GM19328 (cell line): ENCODE results near the gene PAAF1.

Source experiments
- ATAC-seq: cut with Tn5 transposase; IDR thresholded peaks from one replicate; pipeline ENCODE4 v1.9.1; 2021; ENCODE audit warnings: mild to moderate bottlenecking, moderate library complexity; ENCODE audit not compliant: unreplicated experiment

PAAF1 gene

DNA sequence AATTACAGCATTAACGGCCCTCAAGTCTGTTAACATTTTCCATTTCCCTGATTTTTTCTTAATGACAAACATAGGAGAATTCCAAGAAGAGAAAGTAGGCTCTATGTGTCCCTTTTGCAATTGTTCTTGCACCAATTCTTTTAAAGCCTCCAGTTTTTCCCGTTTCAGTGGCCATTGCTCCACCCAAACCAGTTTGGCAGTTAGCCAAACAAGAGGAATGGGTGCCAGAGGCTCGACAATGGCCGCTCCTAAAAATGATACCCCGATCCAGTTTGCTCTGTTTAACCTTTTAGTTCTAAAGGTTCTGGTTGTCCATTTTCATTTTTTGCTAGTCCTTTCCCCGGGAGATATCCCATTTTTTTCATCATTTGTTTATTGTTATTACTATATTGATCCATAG lies 67.3 kb downstream of the PAAF1 start:
- ATAC-seq: no peak

DNA sequence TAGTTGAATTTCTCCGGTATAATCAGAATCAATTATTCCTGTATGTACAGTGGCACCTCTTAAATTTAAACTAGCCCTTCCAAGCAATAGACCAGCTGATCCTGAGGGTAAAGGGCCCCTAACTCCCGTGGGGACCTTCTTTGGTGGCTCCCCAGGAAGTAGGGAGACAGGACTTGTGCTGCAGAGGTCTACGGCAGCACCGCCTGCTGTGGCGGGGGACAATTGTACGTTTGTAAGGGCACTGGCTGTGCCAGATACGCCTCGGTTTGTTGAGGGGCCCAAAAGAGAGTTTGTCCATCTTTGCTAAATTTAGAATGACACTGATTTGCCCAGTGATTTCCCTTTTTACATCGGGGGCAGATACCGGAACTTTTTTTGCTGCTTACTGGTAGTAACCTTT lies 68.1 kb downstream of the PAAF1 start:
- ATAC-seq: no peak

DNA sequence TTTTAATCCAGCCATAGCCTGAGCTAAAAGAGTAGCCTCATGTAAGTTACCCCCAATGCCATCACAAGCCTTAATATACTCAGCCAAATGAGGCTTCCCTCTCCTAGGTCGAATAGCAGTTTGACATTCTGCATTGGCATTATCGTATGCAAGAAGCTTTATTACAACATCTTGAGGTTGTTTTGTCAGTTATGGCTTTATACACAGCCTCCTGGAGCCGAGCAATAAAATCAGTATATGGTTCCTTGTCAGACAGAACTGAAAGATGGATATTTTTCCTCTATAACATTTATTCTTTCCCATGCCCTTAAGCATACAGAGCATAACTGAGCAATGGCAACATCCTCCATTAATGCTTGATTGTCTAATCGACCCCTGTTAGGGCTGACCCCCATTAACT lies 68.6 kb downstream of the PAAF1 start:
- ATAC-seq: no peak

DNA sequence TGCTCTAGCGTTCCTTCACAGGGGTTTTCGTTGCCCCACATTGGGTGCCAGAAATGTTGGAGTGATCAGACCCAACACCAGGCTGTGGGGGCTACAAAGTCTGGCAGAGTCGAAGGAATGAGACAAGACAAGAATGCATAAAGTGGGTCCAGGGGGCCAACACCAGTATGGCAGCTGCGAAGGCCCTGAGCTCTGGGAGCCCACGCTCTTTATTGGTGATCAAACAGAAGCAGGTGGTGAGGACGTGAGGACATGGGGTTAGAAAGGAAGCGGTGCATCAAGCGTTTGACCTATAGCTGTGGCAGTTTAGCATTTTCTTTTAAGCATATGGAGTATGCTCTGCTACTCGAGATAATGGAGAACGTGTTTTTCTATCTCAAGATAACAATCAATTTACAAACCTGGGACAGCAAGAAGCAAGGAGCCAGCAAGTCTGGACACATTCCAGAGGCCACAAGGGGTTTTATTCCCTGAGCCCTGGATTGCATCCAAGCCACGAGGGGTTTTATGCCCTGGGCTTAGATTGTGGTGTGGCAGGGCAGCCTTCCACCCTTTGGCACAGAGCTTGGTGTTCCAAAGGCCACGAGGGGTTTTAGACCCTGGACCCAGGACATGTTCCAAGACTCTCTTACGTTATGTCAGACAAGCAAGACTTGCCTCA lies 70.1 kb downstream of the PAAF1 start:
- ATAC-seq: no peak

DNA sequence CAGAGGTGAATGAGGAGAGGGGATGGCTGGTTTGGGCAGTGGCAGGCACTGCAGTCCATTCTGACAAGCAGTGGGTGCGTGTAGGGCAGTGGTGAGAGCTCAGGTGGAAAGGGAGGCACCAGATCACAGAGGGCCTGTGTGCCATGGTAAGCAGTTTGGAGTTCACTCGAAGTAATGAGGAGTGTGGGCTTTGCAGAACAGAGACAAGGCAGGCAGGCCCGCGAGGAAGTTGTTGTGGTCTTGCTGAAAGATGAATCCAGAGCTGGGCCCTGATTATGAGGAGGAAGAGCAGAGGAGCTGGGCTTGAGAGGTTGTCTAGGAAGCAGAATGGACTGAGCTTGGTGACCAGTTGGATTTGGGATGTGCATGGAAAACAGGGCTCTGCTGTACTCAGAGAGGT lies 72.4 kb downstream of the PAAF1 start:
- ATAC-seq: no peak

DNA sequence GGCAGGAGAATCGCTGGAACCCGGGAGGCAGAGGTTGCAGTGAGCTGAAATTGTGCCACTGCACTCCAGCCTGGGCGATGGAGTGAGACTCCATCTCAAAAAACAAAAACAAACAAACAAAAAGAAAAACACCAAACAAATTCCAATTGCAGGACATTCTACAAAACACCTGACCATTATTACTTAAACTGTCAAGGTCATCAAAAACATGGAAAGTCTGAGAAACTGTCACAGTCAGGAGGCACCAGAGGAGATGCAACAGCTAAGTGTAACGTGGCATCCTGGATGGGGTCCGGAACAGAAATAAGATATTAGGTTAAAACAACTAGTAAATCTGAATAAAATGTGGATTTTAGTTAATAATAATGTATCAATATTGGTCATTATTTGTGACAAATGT lies 73.1 kb downstream of the PAAF1 start:
- ATAC-seq: no peak

DNA sequence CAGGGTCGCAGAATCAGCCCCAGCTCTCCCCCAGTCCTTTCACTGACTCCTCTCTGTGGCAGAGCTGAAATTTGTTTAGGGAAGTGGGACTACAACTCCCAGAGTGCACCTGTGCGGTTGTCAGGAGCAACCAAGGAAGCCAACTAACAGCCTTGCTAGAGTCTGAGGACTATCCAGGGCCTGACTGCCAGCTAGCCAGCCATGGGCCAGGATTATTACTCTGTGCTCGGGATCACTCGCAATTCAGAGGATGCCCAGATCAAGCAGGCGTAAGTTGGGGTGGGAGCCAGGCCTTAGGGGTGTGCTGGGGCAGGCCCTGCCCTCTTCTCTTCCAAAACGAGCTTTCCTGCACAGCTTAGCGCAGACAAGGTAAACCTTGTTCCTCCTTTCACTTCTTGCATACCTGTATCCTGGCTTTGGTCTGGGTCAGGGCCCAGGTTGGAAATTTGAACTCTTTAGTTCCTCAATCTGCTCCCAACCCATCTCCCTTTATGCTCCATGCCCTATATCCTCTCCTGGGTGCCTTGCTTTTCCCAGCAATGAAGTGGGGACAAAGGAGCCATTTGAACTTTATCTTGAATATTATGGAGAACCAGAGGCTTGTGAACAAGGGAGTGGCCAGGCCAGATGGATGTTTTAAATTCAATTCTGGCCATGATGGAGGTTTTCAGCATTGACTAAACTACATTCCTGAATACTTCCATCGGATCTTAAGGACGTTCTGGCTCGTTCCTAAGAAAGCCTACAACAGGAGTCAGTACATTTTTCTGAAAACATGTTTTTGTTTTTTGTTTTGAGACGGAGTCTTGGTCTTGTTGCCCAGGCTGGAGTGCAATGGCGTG lies 74.3 kb downstream of the PAAF1 start, which contains the start of gene DNAJB13:
TSS of gene DNAJB13 (plus strand) at position 158 of the 842 bp plus-strand sequence. CDS start at position 202, 44 bp downstream.
- ATAC-seq: no peak

DNA sequence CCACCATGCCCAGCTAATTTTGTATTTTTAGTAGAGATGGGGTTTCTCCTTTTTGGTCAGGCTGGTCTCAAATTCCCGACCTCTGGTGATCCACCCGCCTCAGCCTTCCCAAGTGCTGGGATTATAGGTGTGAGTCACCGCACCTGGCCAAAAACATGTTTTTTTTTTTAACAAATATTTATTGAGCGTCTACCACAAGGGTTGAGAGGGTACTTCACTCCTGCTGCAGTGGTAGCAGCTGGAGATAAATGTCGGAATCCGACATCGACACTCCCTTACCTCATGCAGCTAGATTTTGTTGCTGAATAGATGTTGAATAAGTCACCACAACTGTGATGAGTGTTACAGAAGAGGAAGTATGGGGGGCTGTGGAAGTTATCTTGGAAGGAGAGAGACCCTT lies 75.0 kb downstream of the PAAF1 start:
- ATAC-seq: no peak

DNA sequence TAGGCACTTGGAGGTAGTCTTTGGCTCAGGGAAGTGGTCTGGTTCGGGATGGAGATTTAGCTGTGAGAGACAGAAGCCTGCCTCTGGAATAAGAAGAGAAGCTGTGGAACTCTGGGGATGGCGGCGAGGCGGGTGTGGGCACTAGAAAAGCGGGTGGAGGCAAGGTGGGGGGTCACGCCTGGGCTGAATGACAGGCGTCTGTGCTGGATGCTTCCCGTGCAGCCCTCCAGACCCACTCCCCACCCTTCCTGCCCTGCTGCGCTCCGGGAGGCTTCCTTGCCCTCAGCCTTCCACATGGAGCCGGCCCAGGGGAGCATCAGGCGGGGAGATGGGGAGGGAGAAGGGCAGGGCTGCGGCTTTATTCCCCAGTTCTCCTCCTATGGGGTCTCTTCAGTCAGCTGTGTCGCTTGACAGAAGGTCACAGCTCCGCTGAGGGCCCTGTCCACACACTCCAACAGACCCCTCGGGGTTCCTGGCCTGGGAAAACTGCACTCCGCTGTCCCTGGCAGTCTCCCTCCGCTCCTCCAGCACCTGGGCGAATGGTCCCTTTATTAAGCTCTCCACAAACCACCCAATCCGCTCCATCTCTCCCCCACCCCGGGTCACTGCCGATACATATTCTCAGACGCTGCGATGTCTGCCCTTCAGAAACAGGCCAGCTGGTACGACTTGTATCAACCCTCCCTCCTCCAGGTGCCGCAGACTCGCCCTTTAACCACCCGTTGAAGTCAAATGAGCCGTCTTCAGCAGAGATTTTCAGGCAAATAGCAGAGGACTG lies 80.3 kb downstream of the PAAF1 start:
- no peak for ATAC-seq

DNA sequence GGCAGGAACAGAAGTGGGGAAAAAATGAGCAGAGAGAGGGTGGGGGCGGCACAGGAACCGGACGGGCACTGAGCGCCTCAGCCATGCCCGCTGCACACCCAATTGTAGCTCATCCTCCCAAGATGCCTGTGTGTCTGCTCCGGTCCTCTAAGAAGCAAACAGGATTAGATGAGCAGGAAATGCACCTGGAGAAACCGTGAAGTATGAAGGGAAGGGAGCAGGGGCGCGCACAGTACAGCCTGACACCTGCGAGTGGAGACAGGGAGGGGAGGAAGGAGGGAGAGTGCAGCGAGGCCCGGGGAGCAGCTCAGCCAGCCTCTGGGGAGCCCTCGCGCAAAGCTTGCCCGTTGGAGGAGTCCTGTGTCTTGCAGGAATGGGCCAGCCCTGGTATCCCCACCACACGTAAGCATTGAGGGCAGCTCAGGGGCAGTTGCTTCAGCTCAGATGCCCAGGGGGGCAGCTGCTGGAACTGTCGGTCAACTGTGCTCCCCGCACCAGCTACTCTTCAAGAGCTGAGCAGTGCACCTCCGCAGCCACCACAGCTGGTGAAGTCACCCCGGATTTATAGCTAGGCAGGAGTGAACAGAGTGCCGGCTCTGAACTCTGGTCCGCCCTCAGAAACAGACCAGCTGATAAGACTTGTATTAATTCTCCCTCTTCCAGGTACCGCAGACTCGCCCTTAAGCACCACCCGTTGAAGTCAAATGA lies 81.0 kb downstream of the PAAF1 start:
- no peak for ATAC-seq

DNA sequence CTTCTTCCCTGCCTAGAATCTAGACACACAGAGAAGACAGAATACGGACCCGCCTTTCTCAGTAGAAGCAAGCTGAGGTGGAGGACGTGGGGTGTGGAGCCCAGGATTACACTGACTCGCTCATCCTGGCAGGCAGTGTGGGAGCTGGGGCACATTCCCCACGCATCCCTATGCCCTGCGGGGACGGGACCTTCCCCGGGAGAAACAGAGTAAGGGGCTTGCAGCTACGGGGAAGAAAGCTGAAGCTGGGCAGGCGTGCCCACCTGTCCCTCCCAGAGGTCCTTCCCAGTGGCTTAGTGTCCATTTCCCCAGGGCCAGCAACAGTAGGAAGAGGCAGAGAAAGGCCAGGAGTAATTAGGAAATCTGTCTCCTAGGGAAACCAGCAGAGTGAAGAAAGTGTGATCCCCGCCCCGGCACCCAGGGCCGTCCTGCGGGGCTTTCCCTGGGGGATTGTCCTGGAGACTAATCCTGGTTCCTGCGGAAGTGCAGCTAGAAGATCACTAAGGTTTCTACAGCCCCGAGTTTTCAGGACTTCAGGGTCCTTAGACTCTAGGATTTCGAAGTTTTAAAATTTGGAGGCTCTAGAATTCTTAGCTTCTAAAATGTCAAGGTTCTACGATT lies 81.8 kb downstream of the PAAF1 start:
- ATAC-seq: no peak

DNA sequence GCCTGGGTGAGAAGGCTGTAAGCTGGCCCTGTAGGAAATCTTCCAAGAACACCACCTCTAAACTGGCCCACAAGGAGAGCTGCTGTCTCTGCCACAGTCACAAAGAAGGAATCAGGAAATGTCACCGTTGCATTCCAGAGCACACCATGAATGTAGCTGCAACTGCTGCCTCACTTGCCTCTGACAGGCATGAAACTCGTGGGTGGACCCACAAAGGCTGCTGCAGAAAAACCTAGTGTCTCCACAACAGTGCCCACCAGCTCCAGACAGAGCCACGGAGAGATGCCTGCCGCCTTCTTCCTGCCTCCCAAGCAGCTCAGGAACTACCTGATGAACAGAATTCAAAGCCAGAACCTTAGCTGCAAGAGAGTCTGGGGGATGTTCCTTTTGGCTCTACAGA lies 84.5 kb downstream of the PAAF1 start:
- ATAC-seq: no peak

DNA sequence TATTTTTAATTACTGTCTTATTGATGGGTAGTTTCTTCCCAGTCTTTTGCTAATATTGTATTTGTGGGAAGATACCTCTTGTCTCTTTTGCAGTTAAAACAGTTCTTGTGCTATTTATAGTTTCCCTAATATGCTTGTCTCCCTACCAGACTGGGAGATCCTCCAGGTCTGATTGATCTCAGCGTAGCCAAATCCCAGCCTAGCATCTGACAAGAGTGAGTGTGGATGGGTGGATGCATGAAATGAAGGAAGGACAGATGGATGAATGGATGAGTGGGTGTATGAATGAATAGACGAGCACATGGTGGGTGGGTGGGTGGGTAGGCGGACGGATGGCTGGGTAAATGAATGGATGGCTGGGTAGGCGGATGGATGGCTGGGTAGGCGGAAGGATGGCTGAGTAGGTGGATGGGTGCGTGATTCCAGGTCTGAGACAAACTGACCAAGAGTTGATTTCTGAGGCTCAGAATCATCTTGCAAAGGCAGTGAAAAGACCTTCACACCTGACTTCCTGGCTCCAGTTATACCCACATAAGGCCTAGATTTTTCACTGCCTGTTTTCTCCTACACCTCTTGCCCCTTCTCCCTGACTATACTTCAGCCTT lies 85.4 kb downstream of the PAAF1 start:
- no peak for ATAC-seq

DNA sequence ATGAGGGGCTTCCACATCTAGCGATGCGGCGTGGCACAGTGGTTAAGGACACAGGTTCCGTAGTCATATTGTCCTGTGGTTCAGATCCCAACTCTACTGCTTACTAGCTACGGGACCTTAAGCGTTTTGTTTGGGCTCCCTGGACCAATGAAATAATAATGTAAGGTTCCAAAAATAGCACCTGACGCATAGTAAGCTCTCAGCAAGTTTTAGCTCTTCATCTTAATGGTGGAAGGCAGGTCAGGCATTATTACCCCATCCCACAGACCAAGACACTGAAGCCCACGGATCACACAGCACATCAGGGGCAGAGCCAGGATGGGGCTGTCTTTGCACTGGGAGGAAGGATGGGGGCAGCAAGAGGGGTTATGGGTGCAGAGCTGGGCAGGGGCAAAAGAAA lies 87.1 kb downstream of the PAAF1 start:
- no peak for ATAC-seq

DNA sequence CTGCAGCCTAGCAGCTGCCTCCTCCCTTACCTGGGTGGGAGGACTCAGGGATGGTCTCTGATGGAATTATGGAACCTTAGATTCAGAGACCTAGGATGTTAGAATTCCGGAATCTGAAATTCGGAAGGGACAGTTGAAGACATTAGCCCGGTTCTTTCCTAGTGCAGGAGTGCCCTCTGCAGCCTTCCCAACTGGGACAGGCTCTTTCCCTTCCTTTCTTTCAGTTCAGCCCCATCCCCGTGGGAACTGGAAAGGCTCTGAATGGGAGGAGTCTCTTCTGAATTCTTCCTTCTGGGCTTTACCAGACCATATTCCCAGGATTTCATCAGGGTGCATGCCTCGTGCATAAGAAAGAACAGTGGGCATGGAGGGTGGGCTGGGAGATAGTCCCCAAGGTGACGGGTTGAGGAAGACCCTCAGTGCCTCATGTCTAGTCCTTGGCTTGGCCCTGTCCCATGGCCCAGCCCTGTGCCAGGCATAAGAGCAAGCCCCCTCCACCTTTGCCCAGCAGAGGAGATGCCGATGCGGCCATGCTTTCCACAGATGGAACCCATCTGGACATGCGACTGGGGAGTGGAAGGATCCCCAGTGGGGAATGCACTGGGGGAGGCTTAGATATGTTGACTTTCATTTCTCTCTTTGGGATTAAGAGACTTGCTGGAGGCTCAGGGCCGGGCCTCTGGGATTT lies 88.4 kb downstream of the PAAF1 start:
- ATAC-seq: no peak

DNA sequence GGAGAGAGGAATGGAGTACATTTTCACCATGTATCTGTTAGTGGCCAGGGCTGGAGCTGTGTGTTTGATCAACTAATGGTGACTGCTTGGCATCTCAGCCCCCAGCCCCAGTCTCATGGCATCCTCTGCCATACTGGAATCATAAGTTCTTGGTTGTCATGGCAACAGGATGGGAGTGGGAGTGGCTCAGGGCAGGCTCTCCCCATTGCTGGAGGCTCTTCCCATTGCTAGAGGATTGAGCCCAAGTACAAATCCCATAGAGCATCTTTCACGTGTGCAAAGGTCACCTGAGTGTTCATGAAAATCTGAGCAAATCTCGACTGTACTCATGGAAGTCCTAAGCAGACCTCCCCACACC lies 88.9 kb downstream of the PAAF1 start:
- no peak for ATAC-seq

DNA sequence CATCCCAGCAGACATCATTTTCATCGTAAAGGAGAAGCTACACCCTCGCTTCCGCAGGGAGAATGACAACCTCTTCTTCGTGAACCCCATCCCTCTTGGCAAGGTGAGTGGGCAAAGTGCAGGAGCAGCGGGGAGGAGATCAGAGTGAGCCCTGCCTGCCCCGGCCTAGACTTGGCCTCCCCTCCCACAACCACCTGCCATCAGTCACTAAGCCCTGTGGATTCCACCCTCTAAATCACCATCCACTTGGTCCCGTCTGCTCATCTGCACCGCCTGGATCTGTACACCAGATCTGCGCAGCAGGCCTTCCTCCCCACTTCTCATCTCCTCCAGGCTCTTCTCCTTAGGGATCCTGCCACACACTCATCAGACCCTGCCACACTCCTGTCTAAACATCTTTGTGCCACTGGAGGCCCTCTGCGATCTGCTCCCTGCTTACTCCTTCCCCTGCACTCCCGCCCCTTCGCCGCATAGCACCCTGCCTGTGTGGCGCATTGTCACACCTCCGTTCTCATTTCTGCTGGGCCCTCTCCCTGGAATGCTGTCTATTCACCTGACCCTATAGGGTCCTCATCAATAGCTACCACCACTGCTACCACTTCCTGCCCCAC lies 91.7 kb downstream of the PAAF1 start:
- ATAC-seq: no peak

DNA sequence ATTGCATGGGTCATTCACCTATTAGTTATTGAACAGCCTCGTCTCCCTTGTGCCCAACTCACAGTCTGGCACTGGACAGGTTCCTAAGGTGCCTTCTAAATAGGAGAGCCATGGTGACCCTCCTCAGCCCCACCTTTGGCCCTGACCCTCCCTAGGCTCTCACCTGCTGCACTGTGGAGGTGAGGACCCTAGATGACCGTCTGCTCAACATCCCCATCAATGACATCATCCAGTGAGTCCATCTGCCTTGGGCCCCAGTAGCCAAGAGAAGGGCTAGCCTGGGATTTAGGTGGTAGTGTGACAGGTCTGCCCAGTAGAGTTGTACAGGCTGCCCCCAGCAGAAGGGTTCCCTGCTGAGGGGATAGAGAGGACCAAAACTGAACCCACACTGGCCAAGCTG lies 92.3 kb downstream of the PAAF1 start:
- ATAC-seq: no peak
